GM21423 (cell line): Measurements from ENCODE around the gene PDGFC.

Source experiments
- ATAC-seq: cut with Tn5 transposase; IDR thresholded peaks from one replicate; pipeline ENCODE4 v1.9.1; 2021; ENCODE audit warnings: mild to moderate bottlenecking, moderate library complexity; ENCODE audit not compliant: unreplicated experiment

PDGFC gene

DNA sequence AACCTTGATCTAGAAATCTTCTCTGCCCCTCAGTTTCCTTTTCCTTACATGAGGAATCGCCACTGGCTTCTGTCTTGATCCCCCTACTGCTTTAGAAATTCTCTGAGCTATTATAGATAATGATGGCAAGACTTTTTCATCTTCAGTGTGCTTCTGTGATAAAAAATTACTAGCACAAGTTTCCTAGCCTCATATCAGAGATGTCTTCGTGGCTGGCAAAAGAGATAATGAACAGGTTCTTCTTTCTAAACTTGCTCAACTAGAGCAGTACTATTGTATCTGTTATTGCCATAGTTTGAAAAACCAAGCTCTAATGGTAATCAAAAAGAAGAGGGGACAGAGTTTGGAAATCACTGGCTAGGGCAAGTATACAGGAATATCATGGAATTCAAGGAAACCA, 4.1 kb upstream of the PDGFC start:
- no peak for ATAC-seq

GRCh38 chr4:156974264-156974663, 2.7 kb upstream of the PDGFC start:
- no peak for ATAC-seq

- ATAC-seq: no peak
Measured at GRCh38 chr4:156972379-156973015, 898 bp upstream of the PDGFC start.

DNA sequence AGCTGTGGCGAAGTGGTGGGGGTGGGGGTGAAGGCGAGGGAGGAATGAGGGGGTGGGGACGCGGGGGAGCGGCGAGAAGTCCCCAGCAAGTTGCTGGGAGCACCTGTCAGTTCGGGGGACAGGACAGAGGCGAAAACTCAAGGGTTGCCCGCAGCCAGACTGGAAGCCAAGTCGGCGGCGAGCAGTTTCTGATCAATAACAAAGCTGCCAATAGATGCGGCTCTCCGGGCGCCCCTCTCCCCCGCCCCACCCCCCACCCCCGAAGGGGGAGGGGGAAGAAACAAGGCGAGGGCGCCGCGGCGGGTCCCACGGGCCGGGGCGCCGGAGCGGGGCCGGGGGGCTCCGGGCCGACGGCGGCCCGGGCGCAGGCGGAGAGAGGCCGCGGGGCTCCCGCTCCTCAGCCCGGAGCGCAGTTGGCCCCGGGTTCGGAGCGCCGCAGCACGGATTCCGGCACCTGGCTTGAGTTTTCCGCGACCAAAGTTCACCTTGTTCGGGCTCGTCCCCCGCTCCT, 379 bp downstream of the PDGFC start:
- ATAC-seq: no peak

- no peak for ATAC-seq
Measured at GRCh38 chr4:156970501-156971164, 966 bp downstream of the PDGFC start.

DNA sequence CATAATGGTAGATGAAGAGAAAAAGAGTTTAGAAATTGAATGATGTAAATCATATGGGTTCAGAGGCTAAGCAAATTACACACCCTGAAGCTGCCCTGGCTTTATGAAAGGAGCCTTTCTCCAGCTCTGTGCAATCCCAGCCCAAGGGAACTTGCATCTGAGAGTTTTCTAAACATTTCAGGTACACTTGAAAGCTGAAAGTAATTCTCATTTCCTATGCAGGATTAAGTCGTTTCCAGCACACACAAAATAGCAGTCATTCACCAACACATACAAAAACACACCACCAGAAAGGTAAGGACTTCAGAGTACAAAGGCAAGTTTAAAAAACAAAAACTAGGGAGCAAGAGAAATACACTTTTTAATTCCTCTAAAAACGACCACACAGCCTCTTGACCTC, 1.7 kb downstream of the PDGFC start:
- ATAC-seq: no peak

DNA sequence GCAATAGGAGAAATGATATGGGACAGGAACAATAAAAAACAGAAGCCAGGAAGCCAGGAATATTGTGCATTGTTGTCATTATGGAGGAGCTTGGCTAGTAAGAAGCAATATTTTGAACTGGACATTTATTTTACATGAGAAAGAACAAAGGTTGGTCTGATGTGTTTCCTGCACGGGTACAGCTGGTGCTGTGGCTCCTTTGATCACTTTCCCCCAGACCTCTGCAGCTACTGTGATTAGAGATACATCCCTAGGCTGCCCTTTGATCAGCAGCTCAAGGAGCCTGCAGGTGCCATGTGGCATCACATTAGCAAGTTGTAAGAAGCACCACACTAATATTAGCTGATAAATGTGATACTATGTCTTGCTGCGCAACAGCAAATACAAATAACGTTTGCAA, 2.5 kb downstream of the PDGFC start:
- ATAC-seq: no peak

- peak; percentile 45 for ATAC-seq
Measured at GRCh38 chr4:156968479-156968984, 3.1 kb downstream of the PDGFC start.

GRCh38 chr4:156966836-156967235, 4.8 kb downstream of the PDGFC start:
- no peak for ATAC-seq

- no peak for ATAC-seq
Measured at GRCh38 chr4:156963419-156963818, 8.2 kb downstream of the PDGFC start.

GRCh38 chr4:156962528-156962974, 9.0 kb downstream of the PDGFC start:
- ATAC-seq: no peak

GRCh38 chr4:156962058-156962358, 9.6 kb downstream of the PDGFC start:
- no peak for ATAC-seq

DNA sequence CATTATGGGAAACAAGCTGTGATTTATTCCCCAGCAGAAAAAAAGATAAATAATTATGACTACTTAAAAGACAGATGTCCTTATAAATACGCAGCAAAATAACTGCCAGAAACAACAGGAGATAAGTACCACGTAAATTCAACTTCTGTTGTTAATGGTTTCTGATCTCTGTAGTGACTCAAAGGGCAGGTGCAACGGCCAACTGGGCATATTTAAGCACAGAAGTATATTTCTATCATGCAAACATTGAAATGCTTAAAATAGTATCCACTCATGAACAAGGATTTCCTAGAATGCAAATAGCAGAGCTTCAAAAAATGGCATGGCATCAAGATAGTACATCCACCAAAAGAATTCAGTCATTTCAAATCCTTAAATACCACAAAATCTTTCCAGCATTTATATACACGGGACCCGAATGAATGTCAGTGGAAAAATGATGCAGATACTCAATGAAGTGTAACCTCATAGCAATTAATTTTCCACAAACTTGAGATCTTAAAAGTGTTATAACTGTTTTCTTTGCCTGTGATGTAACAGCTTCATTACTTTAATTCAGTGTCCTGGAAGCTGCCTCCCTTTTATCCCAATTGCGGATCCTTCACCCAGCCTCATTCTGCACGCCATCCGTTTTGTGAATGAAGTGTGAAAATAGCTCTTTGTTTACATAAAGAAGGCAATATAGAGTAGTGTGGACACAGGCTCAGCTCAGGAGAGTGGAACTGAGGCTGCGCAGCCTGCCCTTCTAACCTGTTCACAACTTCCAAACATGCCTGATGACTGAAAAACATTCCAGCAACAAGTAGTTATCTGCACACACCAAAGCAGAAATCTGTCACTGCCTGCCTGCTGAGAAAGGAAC, 10.2 kb downstream of the PDGFC start:
- ATAC-seq: no peak

- ATAC-seq: no peak
Measured at GRCh38 chr4:156959298-156959702, 12.3 kb downstream of the PDGFC start.

- no peak for ATAC-seq
Measured at GRCh38 chr4:156958276-156959074, 13.1 kb downstream of the PDGFC start.

DNA sequence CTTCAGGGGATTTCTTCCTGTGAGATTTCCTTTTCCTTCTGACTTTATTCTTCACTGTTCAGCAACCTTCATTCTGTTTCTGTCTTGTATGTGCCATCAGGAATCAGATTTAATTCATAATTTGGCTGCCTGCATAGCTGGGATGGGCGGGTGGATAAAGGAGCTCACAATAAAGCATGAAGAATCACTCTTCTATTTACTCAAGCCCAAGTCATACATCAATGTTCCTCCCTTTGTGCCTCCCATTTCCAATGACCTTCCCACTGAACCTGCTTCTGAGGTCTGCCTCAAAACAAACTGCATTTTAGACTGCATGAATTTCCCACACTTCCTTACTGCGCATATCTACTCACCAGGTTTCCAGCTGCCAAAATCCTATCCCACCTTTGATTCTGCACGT, 14.0 kb downstream of the PDGFC start:
- no peak for ATAC-seq

- ATAC-seq: no peak
Measured at GRCh38 chr4:156956826-156957368, 14.7 kb downstream of the PDGFC start.

GRCh38 chr4:156956359-156956758, 15.2 kb downstream of the PDGFC start:
- ATAC-seq: no peak

DNA sequence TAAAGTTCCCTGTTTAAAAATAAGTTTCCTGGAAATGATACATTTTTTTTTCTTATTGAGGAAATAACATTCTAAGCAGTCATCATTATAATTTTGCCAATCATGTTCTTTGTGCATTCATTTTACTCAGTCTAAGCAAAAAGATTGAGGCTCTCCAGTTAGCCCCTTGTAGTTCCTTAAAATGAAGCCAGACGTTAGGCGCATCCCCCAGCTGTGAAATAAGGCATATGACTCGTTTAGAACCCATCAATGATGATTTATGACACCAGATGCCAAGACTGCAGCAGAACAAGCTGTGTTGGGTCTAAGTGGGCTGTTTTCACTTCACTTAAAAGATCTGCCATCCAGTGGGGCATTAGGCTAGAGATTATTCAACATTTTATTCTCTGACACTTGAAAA, 17.0 kb downstream of the PDGFC start:
- ATAC-seq: no peak

DNA sequence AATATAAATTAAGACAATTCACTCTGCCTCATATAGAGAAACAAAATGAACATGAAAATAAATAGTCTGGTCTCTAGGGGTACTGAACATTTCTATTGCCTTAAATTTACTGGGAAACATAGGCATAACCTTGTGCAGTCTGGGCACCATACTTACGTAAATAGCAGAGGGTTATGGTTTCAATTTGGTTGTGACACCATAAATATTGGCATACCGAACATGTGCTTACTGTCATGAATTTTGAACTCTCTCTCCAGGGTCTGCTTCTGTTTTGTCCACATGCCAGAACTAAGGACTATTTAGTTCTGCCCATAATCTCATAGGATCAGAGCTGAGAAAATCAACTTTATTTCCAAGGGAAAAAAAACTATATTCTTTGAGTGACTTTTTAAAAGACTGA, 17.6 kb downstream of the PDGFC start:
- no peak for ATAC-seq

- ATAC-seq: no peak
Measured at GRCh38 chr4:156953001-156953400, 18.6 kb downstream of the PDGFC start.
